Measurements from ENCODE around the gene SLC48A1. TPM values are rescaled to one million over a fixed set of nuclear protein-coding genes. Genes with fewer than 3 reads are reported as not detected.

SLC48A1 gene
- total RNA-seq, 2 experiments from 2014 or later, result 4.5 to 5.8 TPM

GRCh38 chr12:47763481-47764346, 9.3 kb upstream of the SLC48A1 start:
- no peaks in the 10 kb centered on the region for H3K36me3 Mint-ChIP-seq (ENCODE audit: low read depth)
- no peak for TF ChIP-seq CTCF (IDR thresholded peaks at IDR 0.05)
- POLR2A ChIA-PET, result interaction anchor here (1.0 kb wide), 1 partner anchor 9 kb away, joined by 3 read pairs; the partner anchor contains the start of gene SLC48A1

GRCh38 chr12:47766502-47767215, 6.4 kb upstream of the SLC48A1 start:
- CTCF ChIA-PET, result interaction anchor here (0.6 to 9.5 kb wide), 18 partner anchors 9 to 95 kb away, joined by 3 to 157 read pairs (median 4); partner anchors contain the start of gene RAPGEF3

More at GRCh38 chr12:47763481-47764346, 9.3 kb upstream of the SLC48A1 start:
- intact Hi-C loops (cut with DNase I, micrococcal nuclease), result no loop called here
- no peak overlapping the region for H3K4me3 ChIP-seq (ENCODE audit: low read length)
- H3K4me3 Mint-ChIP-seq, result no peak overlapping the region
- H3K27ac Mint-ChIP-seq, result no peak overlapping the region
- no peaks in the 10 kb centered on the region for H3K36me3 ChIP-seq (ENCODE audit: insufficient read depth, low read length)
- no peaks in the 10 kb centered on the region for H3K9me3 ChIP-seq (ENCODE audit: control insufficient read depth in 1 of 2, insufficient read depth in 1 of 2, low read length in 2 of 2)
- CTCF ChIA-PET, result interaction anchor here (9.7 kb wide), 1 partner anchor 21 kb away, joined by 69 read pairs; no protein-coding TSS in a partner anchor
- H3K4me1 ChIP-seq (ENCODE audit: insufficient read depth, low read length), result peaks cover 19% of the 10 kb centered on the region
- no peaks in the 10 kb centered on the region for H3K9me3 Mint-ChIP-seq
- ATAC-seq (ENCODE audit: poor library complexity) (no peak), DNase-seq (no peak)
- H3K4me1 Mint-ChIP-seq (ENCODE audit: low read depth), result peaks cover 16% of the 10 kb centered on the region
- no peaks in the 10 kb centered on the region for H3K27me3 Mint-ChIP-seq
- H3K27me3 ChIP-seq (ENCODE audit: control insufficient read depth in 1 of 2, insufficient read depth in 2 of 2, low read length in 2 of 2), result no peaks in the 10 kb centered on the region
- no peak overlapping the region for H3K27ac ChIP-seq (ENCODE audit: low read depth in 1 of 2, low read length in 2 of 2)

More at GRCh38 chr12:47766502-47767215, 6.4 kb upstream of the SLC48A1 start:
- intact Hi-C loops (cut with DNase I, micrococcal nuclease), result loop anchor here (1.0 to 5.0 kb wide), 4 partner anchors 22 to 114 kb away; no protein-coding TSS in a partner anchor
- POLR2A ChIA-PET, result interaction anchor here (0.6 to 3.3 kb wide), 4 partner anchors 9 to 300 kb away, joined by 3 to 15 read pairs (median 8); partner anchors contain the start of gene RAPGEF3
- H3K27me3 ChIP-seq (ENCODE audit: control insufficient read depth in 1 of 2, insufficient read depth in 2 of 2, low read length in 2 of 2), result no peaks in the 10 kb centered on the region
- H3K36me3 Mint-ChIP-seq (ENCODE audit: low read depth), result no peaks in the 10 kb centered on the region
- no peak overlapping the region for H3K27ac Mint-ChIP-seq
- peaks cover 8% of the 10 kb centered on the region for H3K4me1 ChIP-seq (ENCODE audit: insufficient read depth, low read length)
- peak; percentile 50 for ATAC-seq (ENCODE audit: poor library complexity)
- no peak for DNase-seq
- no peaks in the 10 kb centered on the region for H3K9me3 ChIP-seq (ENCODE audit: control insufficient read depth in 1 of 2, insufficient read depth in 1 of 2, low read length in 2 of 2)
- H3K4me3 ChIP-seq (ENCODE audit: low read length), result no peak overlapping the region
- no peaks in the 10 kb centered on the region for H3K9me3 Mint-ChIP-seq
- no peak for TF ChIP-seq CTCF (IDR thresholded peaks at IDR 0.05)
- no peak overlapping the region for H3K27ac ChIP-seq (ENCODE audit: low read depth in 1 of 2, low read length in 2 of 2)
- no peaks in the 10 kb centered on the region for H3K27me3 Mint-ChIP-seq
- H3K4me1 Mint-ChIP-seq (ENCODE audit: low read depth), result peaks cover 16% of the 10 kb centered on the region
- H3K4me3 Mint-ChIP-seq, result peak overlapping the region; percentile 22
- no peaks in the 10 kb centered on the region for H3K36me3 ChIP-seq (ENCODE audit: insufficient read depth, low read length)
